GM19455 (cell line): ENCODE results near the gene ARID5B.

Experiments used
- ATAC-seq: cut with Tn5 transposase; IDR thresholded peaks from one replicate; pipeline ENCODE4 v1.9.1; 2021; ENCODE audit not compliant: unreplicated experiment

ARID5B gene

GRCh38 chr10:62085821-62086220 is 184.3 kb downstream of the ARID5B start:
- no peak for ATAC-seq

DNA sequence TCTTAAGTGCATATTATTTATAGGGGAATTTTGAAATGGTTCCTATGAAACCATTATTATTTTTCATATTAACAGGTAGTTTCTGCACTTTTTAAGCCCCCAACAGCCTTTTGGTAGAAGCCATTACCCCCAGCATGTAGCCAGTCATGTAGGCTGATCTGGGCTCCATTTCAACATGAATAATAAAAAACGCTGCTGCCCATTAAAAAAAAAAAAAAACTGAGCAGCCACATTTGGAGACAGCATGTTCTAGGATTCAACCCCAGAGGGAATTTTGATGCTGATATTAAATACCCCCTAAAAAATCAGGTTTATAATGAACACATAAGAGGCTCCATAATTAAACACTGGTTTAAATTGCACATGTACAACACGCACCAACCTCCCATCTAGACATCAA is 185.8 kb downstream of the ARID5B start:
- no peak for ATAC-seq

GRCh38 chr10:62088786-62089185 is 187.3 kb downstream of the ARID5B start:
- no peak for ATAC-seq

DNA sequence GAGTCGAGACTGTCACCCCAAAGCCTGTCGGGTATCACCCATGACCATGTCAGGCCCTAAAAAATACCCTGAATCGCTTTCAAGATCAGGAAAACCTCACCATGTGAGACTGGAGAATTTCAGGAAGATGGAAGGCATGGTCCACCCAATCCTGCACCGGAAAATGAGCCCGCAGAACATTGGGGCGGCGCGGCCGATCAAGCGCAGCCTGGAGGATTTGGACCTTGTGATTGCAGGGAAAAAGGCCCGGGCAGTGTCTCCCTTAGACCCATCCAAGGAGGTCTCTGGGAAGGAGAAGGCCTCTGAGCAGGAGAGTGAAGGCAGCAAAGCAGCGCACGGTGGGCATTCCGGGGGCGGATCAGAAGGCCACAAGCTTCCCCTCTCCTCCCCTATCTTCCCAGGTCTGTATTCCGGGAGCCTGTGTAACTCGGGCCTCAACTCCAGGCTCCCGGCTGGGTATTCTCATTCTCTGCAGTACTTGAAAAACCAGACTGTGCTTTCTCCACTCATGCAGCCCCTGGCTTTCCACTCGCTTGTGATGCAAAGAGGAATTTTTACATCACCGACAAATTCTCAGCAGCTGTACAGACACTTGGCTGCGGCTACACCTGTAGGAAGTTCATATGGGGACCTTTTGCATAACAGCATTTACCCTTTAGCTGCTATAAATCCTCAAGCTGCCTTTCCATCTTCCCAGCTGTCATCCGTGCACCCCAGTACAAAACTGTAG is 191.0 kb downstream of the ARID5B start:
- no peak for ATAC-seq

- no peak for ATAC-seq
Measured at GRCh38 chr10:62093863-62094291, 192.4 kb downstream of the ARID5B start.

DNA sequence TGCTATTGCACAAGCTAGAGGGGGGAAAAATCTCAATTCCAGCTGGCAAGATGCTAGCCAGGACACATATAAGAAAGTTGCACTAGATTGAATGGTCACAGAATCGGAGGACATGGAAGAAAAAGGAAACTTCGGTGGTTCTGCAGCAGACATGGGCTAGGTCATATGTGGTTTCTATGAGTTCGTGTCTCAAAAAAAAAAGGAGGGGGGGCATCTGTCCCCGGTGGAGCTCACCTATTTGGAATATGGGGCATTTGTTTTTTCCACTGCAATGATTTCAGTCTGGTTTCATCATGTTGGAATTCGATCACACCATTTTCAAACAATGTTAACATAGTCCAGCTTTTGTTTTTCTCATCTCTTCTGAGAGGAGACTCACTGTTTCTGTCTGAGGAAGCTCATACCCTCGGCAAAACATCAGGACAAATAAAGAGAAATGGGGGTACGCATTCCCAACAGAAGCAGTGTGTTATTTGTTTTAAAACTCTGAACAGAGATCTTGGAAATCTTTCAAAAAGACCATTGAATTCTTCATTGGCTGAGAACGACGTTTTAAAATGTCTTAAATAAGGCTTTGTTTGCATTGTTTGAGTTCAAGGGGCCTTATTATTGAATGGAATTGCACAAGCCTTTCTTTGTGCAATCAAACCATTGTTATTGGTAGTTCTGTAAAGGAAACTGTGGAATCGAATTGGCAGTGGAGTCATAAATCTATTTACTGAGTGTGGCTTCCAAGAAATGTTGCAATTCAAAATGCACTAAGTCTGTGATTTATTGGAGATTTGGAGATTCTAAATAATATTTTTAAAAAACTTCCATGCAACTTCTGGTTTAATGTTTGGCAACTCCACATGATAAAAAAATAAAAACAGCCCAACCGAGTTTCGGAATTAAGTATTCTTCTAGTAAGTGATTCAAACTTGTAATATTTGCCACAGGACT is 194.0 kb downstream of the ARID5B start:
- no peak for ATAC-seq

- ATAC-seq = no peak
Measured at GRCh38 chr10:62096256-62096933, 194.9 kb downstream of the ARID5B start.

GRCh38 chr10:62098278-62099121 is 197.0 kb downstream of the ARID5B start:
- ATAC-seq = no peak

- no peak for ATAC-seq
Measured at GRCh38 chr10:62099299-62099698, 197.8 kb downstream of the ARID5B start.

DNA sequence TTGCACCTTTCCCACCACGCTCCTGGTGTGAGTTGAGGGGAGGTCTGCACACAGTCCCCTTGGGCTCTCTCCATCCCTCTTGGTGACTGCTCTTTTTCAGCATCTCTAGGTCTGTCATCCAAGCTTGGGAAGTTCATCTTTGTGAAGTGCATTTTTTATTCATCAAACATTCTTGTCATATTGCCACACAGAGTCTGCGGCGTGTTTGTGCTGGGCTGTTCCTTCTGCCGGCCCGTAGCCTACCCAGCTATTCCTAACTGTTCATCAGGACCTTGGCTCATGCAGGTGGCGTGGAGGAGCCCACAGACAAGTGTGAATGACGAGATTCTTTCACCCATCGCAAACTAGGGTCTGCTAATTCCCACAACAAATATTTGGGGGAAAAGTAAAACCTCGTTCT is 202.4 kb downstream of the ARID5B start:
- ATAC-seq = no peak

- no peak for ATAC-seq
Measured at GRCh38 chr10:62106929-62107519, 205.5 kb downstream of the ARID5B start.

- ATAC-seq = no peak
Measured at GRCh38 chr10:62108759-62109586, 207.5 kb downstream of the ARID5B start.

GRCh38 chr10:62109587-62110293 is 208.2 kb downstream of the ARID5B start:
- ATAC-seq = peak; percentile 71

- ATAC-seq = no peak
Measured at GRCh38 chr10:62112300-62112699, 210.8 kb downstream of the ARID5B start.

GRCh38 chr10:62112963-62113362 is 211.5 kb downstream of the ARID5B start:
- ATAC-seq = no peak

- ATAC-seq = no peak
Measured at GRCh38 chr10:62113680-62114079, 212.2 kb downstream of the ARID5B start.

- no peak for ATAC-seq
Measured at GRCh38 chr10:62115321-62115720, 213.8 kb downstream of the ARID5B start.

DNA sequence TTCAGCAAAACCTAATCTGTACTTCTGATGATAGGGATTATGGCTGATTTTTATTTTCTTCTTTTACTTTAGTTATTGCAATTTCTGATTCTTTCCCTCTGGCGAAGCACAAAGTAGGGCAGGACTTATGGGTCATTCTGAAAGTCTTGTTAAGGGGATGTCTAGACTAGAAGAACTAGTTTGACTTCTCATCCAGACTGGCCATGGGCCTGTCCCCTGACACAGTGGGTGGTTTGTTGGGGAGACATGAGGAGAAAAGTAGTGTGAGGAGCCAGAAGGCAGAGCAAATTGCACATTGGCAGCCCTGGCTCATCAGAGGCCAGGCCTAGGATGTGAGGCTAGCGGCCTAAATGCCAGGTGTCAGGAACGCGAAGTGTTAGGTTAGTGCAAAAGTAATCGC is 214.3 kb downstream of the ARID5B start:
- no peak for ATAC-seq

DNA sequence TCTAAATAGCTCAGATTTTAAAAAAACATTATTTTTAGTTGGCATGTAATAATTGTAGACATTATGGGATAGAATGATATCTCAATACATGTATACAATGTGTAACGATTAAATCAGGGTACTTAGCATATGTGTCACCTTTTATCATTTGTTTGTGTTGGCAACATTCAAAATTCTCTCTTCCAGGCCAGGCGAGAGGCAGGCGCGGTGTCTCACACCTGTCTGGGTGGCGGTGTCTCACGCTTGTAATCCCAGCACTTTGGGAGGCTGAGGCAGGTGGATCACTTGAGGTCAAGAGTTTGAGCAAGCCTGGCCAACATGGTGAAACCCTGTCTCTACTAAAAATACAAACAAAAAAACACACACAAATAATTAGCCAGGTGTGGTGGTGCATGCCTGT is 215.4 kb downstream of the ARID5B start:
- no peak for ATAC-seq
